ENCODE results near the gene STK38L. TPM values are rescaled to one million over a fixed set of nuclear protein-coding genes. Genes with fewer than 3 reads are reported as not detected.

STK38L gene
- total RNA-seq, 1 donor from 2014 or later: 31.4 TPM

- no peak for TF ChIP-seq CTCF (IDR thresholded peaks at IDR 0.05; ENCODE audit: partially characterized antibody, unreplicated experiment)
- Mint-ChIP-seq H3K9me3 (ENCODE audit: unreplicated experiment) (no peaks in the 10 kb centered on the region), H3K27ac (ENCODE audit: unreplicated experiment) (no peak overlapping the region), H3K4me3 (ENCODE audit: unreplicated experiment) (no peak overlapping the region), H3K27me3 (ENCODE audit: unreplicated experiment) (no peaks in the 10 kb centered on the region), H3K36me3 (ENCODE audit: unreplicated experiment) (no peaks in the 10 kb centered on the region), H3K4me1 (ENCODE audit: low read depth, unreplicated experiment) (no peaks in the 10 kb centered on the region)
- DNase-seq: no peak
Observed at GRCh38 chr12:27260746-27261145, 16.7 kb downstream of the STK38L start.

- H3K27ac Mint-ChIP-seq (ENCODE audit: unreplicated experiment): no peak overlapping the region
- no peaks in the 10 kb centered on the region for H3K9me3 Mint-ChIP-seq (ENCODE audit: unreplicated experiment)
- no peak for TF ChIP-seq CTCF (IDR thresholded peaks at IDR 0.05; ENCODE audit: partially characterized antibody, unreplicated experiment)
- H3K4me1 Mint-ChIP-seq (ENCODE audit: low read depth, unreplicated experiment): no peaks in the 10 kb centered on the region
- no peak overlapping the region for H3K4me3 Mint-ChIP-seq (ENCODE audit: unreplicated experiment)
- H3K36me3 Mint-ChIP-seq (ENCODE audit: unreplicated experiment): no peaks in the 10 kb centered on the region
- no peak for DNase-seq
- no peaks in the 10 kb centered on the region for H3K27me3 Mint-ChIP-seq (ENCODE audit: unreplicated experiment)
Observed at GRCh38 chr12:27261866-27262265, 17.8 kb downstream of the STK38L start.

GRCh38 chr12:27270148-27270547, 26.1 kb downstream of the STK38L start:
- Mint-ChIP-seq H3K36me3 (ENCODE audit: unreplicated experiment) (peaks cover 6% of the 10 kb centered on the region), H3K4me1 (ENCODE audit: low read depth, unreplicated experiment) (peaks cover 2% of the 10 kb centered on the region), H3K4me3 (ENCODE audit: unreplicated experiment) (no peak overlapping the region), H3K27ac (ENCODE audit: unreplicated experiment) (no peak overlapping the region), H3K27me3 (ENCODE audit: unreplicated experiment) (no peaks in the 10 kb centered on the region), H3K9me3 (ENCODE audit: unreplicated experiment) (no peaks in the 10 kb centered on the region)
- no peak for DNase-seq
- TF ChIP-seq CTCF (IDR thresholded peaks at IDR 0.05; ENCODE audit: partially characterized antibody, unreplicated experiment): no peak

- no peak for DNase-seq
- H3K4me3 Mint-ChIP-seq (ENCODE audit: unreplicated experiment): no peak overlapping the region
- H3K27ac Mint-ChIP-seq (ENCODE audit: unreplicated experiment): no peak overlapping the region
Observed at GRCh38 chr12:27271206-27271605, 27.1 kb downstream of the STK38L start.

More at GRCh38 chr12:27271206-27271605, 27.1 kb downstream of the STK38L start:
- no peaks in the 10 kb centered on the region for H3K9me3 Mint-ChIP-seq (ENCODE audit: unreplicated experiment)
- H3K4me1 Mint-ChIP-seq (ENCODE audit: low read depth, unreplicated experiment): peaks cover 5% of the 10 kb centered on the region
- no peak for TF ChIP-seq CTCF (IDR thresholded peaks at IDR 0.05; ENCODE audit: partially characterized antibody, unreplicated experiment)
- no peaks in the 10 kb centered on the region for H3K27me3 Mint-ChIP-seq (ENCODE audit: unreplicated experiment)
- peaks cover 6% of the 10 kb centered on the region for H3K36me3 Mint-ChIP-seq (ENCODE audit: unreplicated experiment)
